ENCODE data around the gene MICALL1.

DNA sequence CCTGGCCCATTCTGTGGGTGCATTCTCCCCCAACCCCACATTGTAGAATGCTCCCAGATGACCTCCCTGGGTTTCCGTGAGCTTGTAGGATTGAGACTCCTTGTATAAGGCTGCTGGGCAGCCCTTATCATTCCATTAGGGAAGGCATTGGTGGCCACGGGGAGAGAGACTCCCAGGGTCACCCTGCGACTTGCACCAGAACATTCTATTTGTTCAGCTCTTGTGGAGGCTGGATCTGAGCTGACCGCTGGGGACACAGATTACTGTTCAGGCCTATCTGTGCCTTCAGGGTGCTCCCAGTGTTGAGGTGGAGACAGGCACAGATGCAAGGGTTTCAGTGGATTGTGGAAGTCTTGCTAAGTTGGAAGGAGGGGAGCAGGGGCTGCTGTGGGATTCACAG, 17.8 kb downstream of the MICALL1 start:
- no peak for TF ChIP-seq FOXA1 (IDR thresholded peaks at IDR 0.05; ENCODE audit: borderline replicate concordance)
- no peak for TF ChIP-seq ZNF561 (CRISPR knock-in tag; conservative IDR thresholded peaks at IDR 0.05)
- no peak for TF ChIP-seq MEF2A (IDR thresholded peaks at IDR 0.05; ENCODE audit: control insufficient read depth, low read depth, low read length)
- TF ChIP-seq, protein P1, sequence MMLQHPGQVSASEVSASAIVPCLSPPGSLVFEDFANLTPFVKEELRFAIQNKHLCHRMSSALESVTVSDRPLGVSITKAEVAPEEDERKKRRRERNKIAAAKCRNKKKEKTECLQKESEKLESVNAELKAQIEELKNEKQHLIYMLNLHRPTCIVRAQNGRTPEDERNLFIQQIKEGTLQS (IDR thresholded peaks at IDR 0.05): no peak
- TF ChIP-seq, protein P1 (CRISPR knock-in tag; conservative IDR thresholded peaks at IDR 0.05): no peak
- TF ChIP-seq, protein P2, sequence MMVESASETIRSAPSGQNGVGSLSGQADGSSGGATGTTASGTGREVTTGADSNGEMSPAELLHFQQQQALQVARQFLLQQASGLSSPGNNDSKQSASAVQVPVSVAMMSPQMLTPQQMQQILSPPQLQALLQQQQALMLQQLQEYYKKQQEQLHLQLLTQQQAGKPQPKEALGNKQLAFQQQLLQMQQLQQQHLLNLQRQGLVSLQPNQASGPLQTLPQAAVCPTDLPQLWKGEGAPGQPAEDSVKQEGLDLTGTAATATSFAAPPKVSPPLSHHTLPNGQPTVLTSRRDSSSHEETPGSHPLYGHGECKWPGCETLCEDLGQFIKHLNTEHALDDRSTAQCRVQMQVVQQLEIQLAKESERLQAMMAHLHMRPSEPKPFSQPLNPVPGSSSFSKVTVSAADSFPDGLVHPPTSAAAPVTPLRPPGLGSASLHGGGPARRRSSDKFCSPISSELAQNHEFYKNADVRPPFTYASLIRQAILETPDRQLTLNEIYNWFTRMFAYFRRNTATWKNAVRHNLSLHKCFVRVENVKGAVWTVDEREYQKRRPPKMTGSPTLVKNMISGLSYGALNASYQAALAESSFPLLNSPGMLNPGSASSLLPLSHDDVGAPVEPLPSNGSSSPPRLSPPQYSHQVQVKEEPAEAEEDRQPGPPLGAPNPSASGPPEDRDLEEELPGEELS (CRISPR knock-in tag; IDR thresholded peaks at IDR 0.05; ENCODE audit: borderline replicate concordance): no peak
- TF ChIP-seq, protein P3, sequence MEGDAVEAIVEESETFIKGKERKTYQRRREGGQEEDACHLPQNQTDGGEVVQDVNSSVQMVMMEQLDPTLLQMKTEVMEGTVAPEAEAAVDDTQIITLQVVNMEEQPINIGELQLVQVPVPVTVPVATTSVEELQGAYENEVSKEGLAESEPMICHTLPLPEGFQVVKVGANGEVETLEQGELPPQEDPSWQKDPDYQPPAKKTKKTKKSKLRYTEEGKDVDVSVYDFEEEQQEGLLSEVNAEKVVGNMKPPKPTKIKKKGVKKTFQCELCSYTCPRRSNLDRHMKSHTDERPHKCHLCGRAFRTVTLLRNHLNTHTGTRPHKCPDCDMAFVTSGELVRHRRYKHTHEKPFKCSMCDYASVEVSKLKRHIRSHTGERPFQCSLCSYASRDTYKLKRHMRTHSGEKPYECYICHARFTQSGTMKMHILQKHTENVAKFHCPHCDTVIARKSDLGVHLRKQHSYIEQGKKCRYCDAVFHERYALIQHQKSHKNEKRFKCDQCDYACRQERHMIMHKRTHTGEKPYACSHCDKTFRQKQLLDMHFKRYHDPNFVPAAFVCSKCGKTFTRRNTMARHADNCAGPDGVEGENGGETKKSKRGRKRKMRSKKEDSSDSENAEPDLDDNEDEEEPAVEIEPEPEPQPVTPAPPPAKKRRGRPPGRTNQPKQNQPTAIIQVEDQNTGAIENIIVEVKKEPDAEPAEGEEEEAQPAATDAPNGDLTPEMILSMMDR (IDR thresholded peaks at IDR 0.05 in 2 of 3, conservative IDR thresholded peaks at IDR 0.05 in 1 of 3; ENCODE audit: insufficient read depth in 2 of 3, low read depth in 1 of 3, low read length in 3 of 3): no peak
- no peak for TF ChIP-seq TCF7L2 (IDR thresholded peaks at IDR 0.05; ENCODE audit: low read depth, low read length)
- no peak for TF ChIP-seq ZNF239 (CRISPR knock-in tag; IDR thresholded peaks at IDR 0.05)
- no peak for TF ChIP-seq ETV6 (IDR thresholded peaks at IDR 0.05; ENCODE audit: borderline replicate concordance in 1 of 2, low read depth in 2 of 2, low read length in 1 of 2)
- no peak for TF ChIP-seq ETV6 (CRISPR knock-in tag; IDR thresholded peaks at IDR 0.05; ENCODE audit: borderline replicate concordance)

All from K562 (cell line).